ENCODE results near the gene PVALB.
A peak's percentile ranks its signal among the peaks of the same experiment; 100 is the strongest.
"Not testable (repeated sequence)": the region's sequence is repeated elsewhere in the genome, so short reads cannot be mapped to it uniquely, and the experiment has no call there.

Gene PVALB

GRCh38 chr22:36755316-36755715 is 61.5 kb downstream of the PVALB start:
- no peak for TF ChIP-seq ZNF677 (tag by site-specific recombination; IDR thresholded peaks at IDR 0.05)
- peak; percentile 95 for TF ChIP-seq ZNF623 (tag by site-specific recombination; IDR thresholded peaks at IDR 0.05)
- TF ChIP-seq ZNF121 (tag by site-specific recombination; IDR thresholded peaks at IDR 0.05), result no peak
- peaks cover 0 to 7% of the 10 kb centered on the region in 2 experiments; a peak in 1 of 3 replicates for H3K36me3 ChIP-seq (ENCODE audit: control insufficient read depth in 2 of 2, insufficient read depth in 1 of 2, low read length in 2 of 2)
- ChIA-PET CTCF (interaction anchor here (1.0 to 4.9 kb wide), 6 partner anchors 11 to 208 kb away, joined by 3 to 64 read pairs (median 16); no protein-coding TSS in a partner anchor), POLR2A (interaction anchor here (0.6 to 1.3 kb wide), 2 partner anchors 13 to 26 kb away, joined by 4 to 5 read pairs; no protein-coding TSS in a partner anchor)
- no peak overlapping the region for H3K4me3 ChIP-seq (ENCODE audit: low read depth, low read length)
- no peaks in the 10 kb centered on the region for H3K9me3 ChIP-seq (ENCODE audit: control insufficient read depth, insufficient read depth, low read depth, low read length)
- H3K27ac ChIP-seq (ENCODE audit: extremely low read depth, low read depth, low read length), result no peak overlapping the region
- no peaks in the 10 kb centered on the region for H3K4me1 ChIP-seq (ENCODE audit: control insufficient read depth, insufficient read depth, low read length)

DNA sequence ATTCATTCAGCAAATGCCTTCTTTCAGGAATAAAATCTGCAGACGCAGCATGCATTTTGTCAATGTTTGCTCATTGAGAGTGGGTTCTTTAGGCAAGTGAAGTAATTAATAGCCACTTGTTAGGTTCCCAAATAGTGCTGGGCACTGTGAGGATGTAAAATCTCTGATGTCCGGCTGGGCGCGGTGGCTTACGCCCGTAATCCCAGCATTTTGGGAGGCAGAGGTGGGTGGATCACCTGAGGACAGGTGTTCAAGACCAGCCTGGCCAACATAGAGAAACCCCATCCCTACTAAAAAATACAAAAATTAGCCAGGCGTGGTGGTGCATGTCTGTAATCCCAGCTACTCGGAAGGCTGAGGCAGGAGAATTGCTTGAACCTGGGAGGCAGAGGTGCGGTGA is 62.0 kb downstream of the PVALB start:
- not testable (repeated sequence) for H3K36me3 ChIP-seq (ENCODE audit: control insufficient read depth in 2 of 2, insufficient read depth in 1 of 2, low read length in 2 of 2); H3K4me3 ChIP-seq (ENCODE audit: low read depth, low read length); H3K4me1 ChIP-seq (ENCODE audit: control insufficient read depth, insufficient read depth, low read length); H3K9me3 ChIP-seq (ENCODE audit: control insufficient read depth, insufficient read depth, low read depth, low read length); H3K27ac ChIP-seq (ENCODE audit: extremely low read depth, low read depth, low read length)
- ChIA-PET POLR2A (interaction anchor here (1.3 kb wide), 1 partner anchor 25 kb away, joined by 4 read pairs; no protein-coding TSS in a partner anchor), CTCF (interaction anchor here (1.0 to 4.8 kb wide), 3 partner anchors 11 to 101 kb away, joined by 3 to 64 read pairs (median 5); no protein-coding TSS in a partner anchor)

DNA sequence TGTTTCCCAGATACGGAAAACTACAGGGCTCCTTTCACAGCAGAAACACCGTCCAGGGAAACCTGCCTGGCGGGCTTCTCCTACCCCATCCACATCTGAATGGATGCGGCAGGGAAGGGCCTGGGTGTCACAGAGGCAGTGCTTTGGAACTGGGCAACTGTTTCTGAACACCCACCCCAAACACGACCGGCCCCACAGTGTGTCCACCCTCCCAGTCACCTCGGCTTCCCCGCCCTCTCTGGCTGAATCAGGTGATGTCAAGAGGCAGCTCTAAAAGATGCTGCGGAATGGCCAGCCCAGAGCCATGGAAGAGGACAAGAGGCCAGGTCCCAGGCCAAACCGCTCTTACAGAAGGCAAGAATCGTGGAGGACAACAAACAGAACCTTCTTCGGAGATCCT is 62.9 kb downstream of the PVALB start:
- H3K9me3 ChIP-seq (ENCODE audit: control insufficient read depth, insufficient read depth, low read depth, low read length), result no peaks in the 10 kb centered on the region
- ChIA-PET CTCF (no interaction called here), POLR2A (no interaction called here)
- no peak for TF ChIP-seq ZNF843 (tag by site-specific recombination; IDR thresholded peaks at IDR 0.05)
- no peak for TF ChIP-seq KLF7 (tag by site-specific recombination; IDR thresholded peaks at IDR 0.05; ENCODE audit: borderline replicate concordance)
- TF ChIP-seq ZBTB21 (tag by site-specific recombination; IDR thresholded peaks at IDR 0.05), result no peak
- TF ChIP-seq ZFP69B (tag by site-specific recombination; IDR thresholded peaks at IDR 0.05), result no peak
- TF ChIP-seq PRDM1 (tag by site-specific recombination; IDR thresholded peaks at IDR 0.05), result no peak
- no peak for TF ChIP-seq ZNF621 (tag by site-specific recombination; IDR thresholded peaks at IDR 0.05)
- no peak for TF ChIP-seq SALL2 (tag by site-specific recombination; IDR thresholded peaks at IDR 0.05; ENCODE audit: borderline replicate concordance)
- TF ChIP-seq, protein P1, sequence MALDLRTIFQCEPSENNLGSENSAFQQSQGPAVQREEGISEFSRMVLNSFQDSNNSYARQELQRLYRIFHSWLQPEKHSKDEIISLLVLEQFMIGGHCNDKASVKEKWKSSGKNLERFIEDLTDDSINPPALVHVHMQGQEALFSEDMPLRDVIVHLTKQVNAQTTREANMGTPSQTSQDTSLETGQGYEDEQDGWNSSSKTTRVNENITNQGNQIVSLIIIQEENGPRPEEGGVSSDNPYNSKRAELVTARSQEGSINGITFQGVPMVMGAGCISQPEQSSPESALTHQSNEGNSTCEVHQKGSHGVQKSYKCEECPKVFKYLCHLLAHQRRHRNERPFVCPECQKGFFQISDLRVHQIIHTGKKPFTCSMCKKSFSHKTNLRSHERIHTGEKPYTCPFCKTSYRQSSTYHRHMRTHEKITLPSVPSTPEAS (tag by site-specific recombination; IDR thresholded peaks at IDR 0.05), result no peak
- no peak for TF ChIP-seq ZNF239 (tag by site-specific recombination; IDR thresholded peaks at IDR 0.05)
- no peak for TF ChIP-seq ZNF214 (tag by site-specific recombination; IDR thresholded peaks at IDR 0.05; ENCODE audit: borderline replicate concordance)
- TF ChIP-seq ZNF292 (tag by site-specific recombination; IDR thresholded peaks at IDR 0.05; ENCODE audit: borderline replicate concordance, low read depth), result no peak
- TF ChIP-seq ZNF324 (tag by site-specific recombination; IDR thresholded peaks at IDR 0.05), result no peak
- TF ChIP-seq SP3 (tag by site-specific recombination; IDR thresholded peaks at IDR 0.05), result no peak
- no peak for TF ChIP-seq ZNF76 (tag by site-specific recombination; IDR thresholded peaks at IDR 0.05; ENCODE audit: borderline replicate concordance, low read depth)
- TF ChIP-seq BCL6B (tag by site-specific recombination; IDR thresholded peaks at IDR 0.05), result no peak
- TF ChIP-seq, protein P2, sequence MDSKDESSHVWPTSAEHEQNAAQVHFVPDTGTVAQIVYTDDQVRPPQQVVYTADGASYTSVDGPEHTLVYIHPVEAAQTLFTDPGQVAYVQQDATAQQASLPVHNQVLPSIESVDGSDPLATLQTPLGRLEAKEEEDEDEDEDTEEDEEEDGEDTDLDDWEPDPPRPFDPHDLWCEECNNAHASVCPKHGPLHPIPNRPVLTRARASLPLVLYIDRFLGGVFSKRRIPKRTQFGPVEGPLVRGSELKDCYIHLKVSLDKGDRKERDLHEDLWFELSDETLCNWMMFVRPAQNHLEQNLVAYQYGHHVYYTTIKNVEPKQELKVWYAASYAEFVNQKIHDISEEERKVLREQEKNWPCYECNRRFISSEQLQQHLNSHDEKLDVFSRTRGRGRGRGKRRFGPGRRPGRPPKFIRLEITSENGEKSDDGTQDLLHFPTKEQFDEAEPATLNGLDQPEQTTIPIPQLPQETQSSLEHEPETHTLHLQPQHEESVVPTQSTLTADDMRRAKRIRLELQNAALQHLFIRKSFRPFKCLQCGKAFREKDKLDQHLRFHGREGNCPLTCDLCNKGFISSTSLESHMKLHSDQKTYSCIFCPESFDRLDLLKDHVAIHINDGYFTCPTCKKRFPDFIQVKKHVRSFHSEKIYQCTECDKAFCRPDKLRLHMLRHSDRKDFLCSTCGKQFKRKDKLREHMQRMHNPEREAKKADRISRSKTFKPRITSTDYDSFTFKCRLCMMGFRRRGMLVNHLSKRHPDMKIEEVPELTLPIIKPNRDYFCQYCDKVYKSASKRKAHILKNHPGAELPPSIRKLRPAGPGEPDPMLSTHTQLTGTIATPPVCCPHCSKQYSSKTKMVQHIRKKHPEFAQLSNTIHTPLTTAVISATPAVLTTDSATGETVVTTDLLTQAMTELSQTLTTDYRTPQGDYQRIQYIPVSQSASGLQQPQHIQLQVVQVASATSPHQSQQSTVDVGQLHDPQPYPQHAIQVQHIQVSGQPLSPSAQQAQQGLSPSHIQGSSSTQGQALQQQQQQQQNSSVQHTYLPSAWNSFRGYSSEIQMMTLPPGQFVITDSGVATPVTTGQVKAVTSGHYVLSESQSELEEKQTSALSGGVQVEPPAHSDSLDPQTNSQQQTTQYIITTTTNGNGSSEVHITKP (tag by site-specific recombination; IDR thresholded peaks at IDR 0.05), result no peak
- no peak for TF ChIP-seq ZFP41 (tag by site-specific recombination; IDR thresholded peaks at IDR 0.05; ENCODE audit: borderline replicate concordance)
- no peak for TF ChIP-seq ZNF350 (tag by site-specific recombination; IDR thresholded peaks at IDR 0.05)
- H3K4me3 ChIP-seq (ENCODE audit: low read depth, low read length), result no peak overlapping the region
- no peak overlapping the region for H3K27ac ChIP-seq (ENCODE audit: extremely low read depth, low read depth, low read length)
- H3K4me1 ChIP-seq (ENCODE audit: control insufficient read depth, insufficient read depth, low read length), result no peaks in the 10 kb centered on the region
- H3K36me3 ChIP-seq (ENCODE audit: control insufficient read depth in 2 of 2, insufficient read depth in 1 of 2, low read length in 2 of 2), result no peaks in the 10 kb centered on the region

Measured in HEK293 (cell line).